ENCODE measurements around the gene PRX. TPM values are rescaled to one million over a fixed set of nuclear protein-coding genes. Genes with fewer than 3 reads are reported as not detected.

PRX gene
- total and polyA plus RNA-seq, 9 of the 15 experiments (the other 6 are each of a cell fraction or from before 2014, with no cell fraction given): 0.65 to 3.5 (median 1.7) TPM; not detected in 2

GRCh38 chr19:40363069-40363468, 50.1 kb downstream of the PRX start (continued):
- no peak for TF ChIP-seq FOXO4 (CRISPR knock-in tag; IDR thresholded peaks at IDR 0.05)
- TF ChIP-seq SMAD2 (IDR thresholded peaks at IDR 0.05; ENCODE audit: low read depth, low read length): no peak
- TF ChIP-seq ZNF253 (CRISPR knock-in tag; conservative IDR thresholded peaks at IDR 0.05): no peak
- no peak for TF ChIP-seq MBD2 (IDR thresholded peaks at IDR 0.05; ENCODE audit: borderline replicate concordance, low read depth)
- TF ChIP-seq NR2C1 (IDR thresholded peaks at IDR 0.05): peak; percentile 40; the same call in 1 of the 2 replicates
- peak; percentile 56; the same call in 1 of the 2 replicates for TF ChIP-seq NR2C1 (tag; IDR thresholded peaks at IDR 0.05)
- TF ChIP-seq KHSRP (IDR thresholded peaks at IDR 0.05): no peak
- no peak for TF ChIP-seq SPI1 (IDR thresholded peaks at IDR 0.05; ENCODE audit: borderline replicate concordance, low read depth, low read length)

- no peak for DNase-seq (ENCODE audit: extremely low read depth in 1 of 4, low spot score in 3 of 4)
- intact Hi-C loops (cut with micrococcal nuclease): loop anchor here (10.0 kb wide), 1 partner anchor 217 kb away; no protein-coding TSS in a partner anchor
- Histone ChIP-seq H2AFZ (ENCODE audit: low read depth, low read length) (no peak overlapping the region), H3K9me1 (ENCODE audit: control insufficient read depth, insufficient read depth, low read length) (no peaks in the 10 kb centered on the region), H3K9me3 (replicated peaks; ENCODE audit: control insufficient read depth, insufficient read depth, low read depth, low read length) (no peaks in the 10 kb centered on the region), H3K27me3 (ENCODE audit: control insufficient read depth in 2 of 2, insufficient read depth in 2 of 2, low read length in 2 of 2) (no peaks in the 10 kb centered on the region), H3K9ac (ENCODE audit: insufficient read depth in 1 of 2, low read depth in 2 of 2, low read length in 2 of 2) (no peak overlapping the region), H3K4me3 (no peak overlapping the region), H3K4me1 (replicated peaks in 1 of 2; ENCODE audit: control insufficient read depth in 2 of 2, insufficient read depth in 2 of 2, low read length in 2 of 2) (peaks cover 35 to 40% of the 10 kb centered on the region in 2 experiments), H3K27ac (ENCODE audit: extremely low read depth, low read depth, low read length) (no peak overlapping the region; the same call in 2 of the 3 replicates), H3K36me3 (ENCODE audit: control insufficient read depth, insufficient read depth, low read length) (peaks cover 7% of the 10 kb centered on the region; the same call in 2 of the 3 replicates), H3K79me2 (ENCODE audit: control insufficient read depth, insufficient read depth, low read length) (peaks cover 12% of the 10 kb centered on the region; the same call in 2 of the 3 replicates), H4K20me1 (replicated peaks; ENCODE audit: control insufficient read depth, insufficient read depth, low read length) (no peaks in the 10 kb centered on the region), H3K4me2 (ENCODE audit: insufficient read depth, low read length) (no peak overlapping the region)
- ATAC-seq: no peak
- ChIA-PET POLR2A (interaction anchor here (0.7 kb wide), 1 partner anchor 58 kb away, joined by 3 read pairs; no protein-coding TSS in a partner anchor), CTCF (ENCODE audit: low intra/inter-chr PET ratio) (no interaction called here)
- in situ Hi-C loops (cut with MboI): no loop called here
- FAIRE-seq: no peak
- 49% methylated on average over 3 of the region's 3 CpGs for WGBS (ENCODE audit: insufficient coverage, low coverage, missing lambda C conversion rate)
- BruUV-seq (replicated peaks): no TSS peak
- peak; percentile 90 for TF ChIP-seq BCOR (IDR thresholded peaks at IDR 0.05)
- no peak for TF ChIP-seq ZNF347 (CRISPR knock-in tag; IDR thresholded peaks at IDR 0.05; ENCODE audit: low read depth)
- no peak for TF ChIP-seq ZFP30 (CRISPR knock-in tag; IDR thresholded peaks at IDR 0.05; ENCODE audit: borderline replicate concordance)
- no peak for TF ChIP-seq LCOR (CRISPR knock-in tag; IDR thresholded peaks at IDR 0.05)
- peak; percentile 95 for TF ChIP-seq ESRRA (IDR thresholded peaks at IDR 0.05; ENCODE audit: borderline replicate concordance, low read depth)
- no peak for TF ChIP-seq ZNF639 (CRISPR knock-in tag; conservative IDR thresholded peaks at IDR 0.05 in 1 of 2, IDR thresholded peaks at IDR 0.05 in 1 of 2)
- no peak for TF ChIP-seq DNMT1 (IDR thresholded peaks at IDR 0.05)
- TF ChIP-seq RB1 (IDR thresholded peaks at IDR 0.05; ENCODE audit: low read depth): no peak
- peak; percentile 50 for TF ChIP-seq CHD4 (IDR thresholded peaks at IDR 0.05; ENCODE audit: insufficient read depth, insufficient replicate concordance, low read depth, low read length, poor library complexity, severe bottlenecking)
- TF ChIP-seq RCOR1 (IDR thresholded peaks at IDR 0.05; ENCODE audit: borderline replicate concordance in 1 of 2, low read depth in 2 of 2, low read length in 2 of 2): 0 out of 4 replicates have a peak, but pooled peaks of 1 of the 2 experiments have one; percentile 30
- no peak for TF ChIP-seq TEAD2 (tag; IDR thresholded peaks at IDR 0.05)
- TF ChIP-seq GTF2A2 (tag; IDR thresholded peaks at IDR 0.05): no peak
- no peak for TF ChIP-seq ZNF717 (CRISPR knock-in tag; IDR thresholded peaks at IDR 0.05)
- TF ChIP-seq KDM1A (IDR thresholded peaks at IDR 0.05): peak; percentile 37 to 82; a peak in 2 of 4 replicates
Measured at GRCh38 chr19:40362160-40362559, 51.0 kb downstream of the PRX start.
